Central memory CD4-positive, alpha-beta T cell (primary cell): ENCODE data around the gene CCDC182.

ENCODE experiments used
- DNase-seq: peaks from one replicate; pipeline ENCODE4 v3.0.0; 2022

CCDC182 gene

GRCh38 chr17:57696050-57696449 is 49.0 kb downstream of the CCDC182 start:
- DNase-seq: no peak
